ENCODE measurements around the gene UBQLNL.

DNA sequence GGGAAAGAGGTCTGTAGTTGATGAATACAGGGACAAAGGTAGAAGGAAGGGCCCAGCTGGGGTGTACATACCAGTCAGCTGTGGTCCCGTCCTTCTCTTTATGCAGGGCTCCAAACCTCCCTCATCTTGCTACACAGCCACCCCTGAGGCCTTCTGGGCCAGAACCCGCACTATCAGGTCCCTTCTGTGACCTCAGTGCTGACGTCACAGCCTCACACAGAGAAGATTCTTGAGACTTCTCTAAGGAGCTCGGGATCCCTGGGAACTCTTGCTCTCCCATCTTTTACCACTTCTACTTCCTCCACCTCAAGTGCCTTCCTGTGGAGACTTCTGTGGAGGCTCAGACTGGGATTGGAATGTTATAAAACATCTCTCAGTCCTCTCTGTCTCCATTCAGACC lies 6.7 kb downstream of the UBQLNL start, which contains the start of gene UBQLN3:
- TF ChIP-seq, protein P1, sequence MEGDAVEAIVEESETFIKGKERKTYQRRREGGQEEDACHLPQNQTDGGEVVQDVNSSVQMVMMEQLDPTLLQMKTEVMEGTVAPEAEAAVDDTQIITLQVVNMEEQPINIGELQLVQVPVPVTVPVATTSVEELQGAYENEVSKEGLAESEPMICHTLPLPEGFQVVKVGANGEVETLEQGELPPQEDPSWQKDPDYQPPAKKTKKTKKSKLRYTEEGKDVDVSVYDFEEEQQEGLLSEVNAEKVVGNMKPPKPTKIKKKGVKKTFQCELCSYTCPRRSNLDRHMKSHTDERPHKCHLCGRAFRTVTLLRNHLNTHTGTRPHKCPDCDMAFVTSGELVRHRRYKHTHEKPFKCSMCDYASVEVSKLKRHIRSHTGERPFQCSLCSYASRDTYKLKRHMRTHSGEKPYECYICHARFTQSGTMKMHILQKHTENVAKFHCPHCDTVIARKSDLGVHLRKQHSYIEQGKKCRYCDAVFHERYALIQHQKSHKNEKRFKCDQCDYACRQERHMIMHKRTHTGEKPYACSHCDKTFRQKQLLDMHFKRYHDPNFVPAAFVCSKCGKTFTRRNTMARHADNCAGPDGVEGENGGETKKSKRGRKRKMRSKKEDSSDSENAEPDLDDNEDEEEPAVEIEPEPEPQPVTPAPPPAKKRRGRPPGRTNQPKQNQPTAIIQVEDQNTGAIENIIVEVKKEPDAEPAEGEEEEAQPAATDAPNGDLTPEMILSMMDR (IDR thresholded peaks at IDR 0.05) = no peak
- TF ChIP-seq POLR2A (IDR thresholded peaks at IDR 0.05) = no peak

Data from testis (tissue), 2 donors.